ENCODE data around the gene CACNA1B.
"Not testable (repeated sequence)": the region's sequence is repeated elsewhere in the genome, so short reads cannot be mapped to it uniquely, and the experiment has no call there.

CACNA1B gene

GRCh38 chr9:137890768-137891587 lies 13.4 kb downstream of the CACNA1B start:
- not testable (repeated sequence) for DNase-seq

DNA sequence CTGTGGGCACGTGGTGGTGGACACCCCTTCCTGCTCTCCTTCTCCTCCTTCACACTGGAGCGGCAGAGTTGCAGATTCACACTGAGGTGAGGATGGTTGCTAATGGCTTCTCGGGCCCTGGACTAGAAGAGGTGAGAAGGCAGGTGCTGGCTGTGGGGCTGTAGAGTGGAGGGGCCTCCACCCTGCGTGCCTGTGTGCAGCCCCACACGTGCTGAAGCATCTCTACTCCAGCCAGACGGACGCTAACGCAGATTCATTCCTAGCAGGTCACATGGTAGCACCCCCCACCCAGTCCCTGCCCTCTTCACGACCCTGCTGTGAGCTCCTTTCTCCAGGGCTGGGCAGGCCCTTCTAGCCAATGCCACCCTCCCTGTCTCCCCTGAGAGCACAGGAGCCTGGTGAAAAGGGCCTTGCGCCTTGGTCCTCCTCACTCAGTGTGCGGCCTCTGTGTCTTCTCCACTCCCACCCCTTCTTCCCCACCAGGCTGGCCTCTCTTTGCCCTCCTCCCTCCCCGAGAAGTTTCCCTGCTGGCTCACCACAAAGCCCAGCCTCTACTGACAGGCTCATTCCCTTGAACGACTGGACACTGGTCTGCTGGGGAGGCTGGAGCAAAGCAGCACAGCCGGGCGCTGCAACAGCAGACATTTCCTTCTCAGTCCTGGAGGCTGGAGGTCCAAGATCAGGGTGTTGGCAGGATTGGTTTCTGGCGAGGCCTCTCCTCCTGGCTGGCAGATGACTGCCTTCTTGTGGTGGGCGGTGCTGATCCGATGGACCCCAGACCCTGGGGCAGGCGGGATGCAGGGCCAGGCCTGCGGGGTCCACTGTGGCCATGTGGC lies 14.2 kb downstream of the CACNA1B start:
- no peak for DNase-seq

DNA sequence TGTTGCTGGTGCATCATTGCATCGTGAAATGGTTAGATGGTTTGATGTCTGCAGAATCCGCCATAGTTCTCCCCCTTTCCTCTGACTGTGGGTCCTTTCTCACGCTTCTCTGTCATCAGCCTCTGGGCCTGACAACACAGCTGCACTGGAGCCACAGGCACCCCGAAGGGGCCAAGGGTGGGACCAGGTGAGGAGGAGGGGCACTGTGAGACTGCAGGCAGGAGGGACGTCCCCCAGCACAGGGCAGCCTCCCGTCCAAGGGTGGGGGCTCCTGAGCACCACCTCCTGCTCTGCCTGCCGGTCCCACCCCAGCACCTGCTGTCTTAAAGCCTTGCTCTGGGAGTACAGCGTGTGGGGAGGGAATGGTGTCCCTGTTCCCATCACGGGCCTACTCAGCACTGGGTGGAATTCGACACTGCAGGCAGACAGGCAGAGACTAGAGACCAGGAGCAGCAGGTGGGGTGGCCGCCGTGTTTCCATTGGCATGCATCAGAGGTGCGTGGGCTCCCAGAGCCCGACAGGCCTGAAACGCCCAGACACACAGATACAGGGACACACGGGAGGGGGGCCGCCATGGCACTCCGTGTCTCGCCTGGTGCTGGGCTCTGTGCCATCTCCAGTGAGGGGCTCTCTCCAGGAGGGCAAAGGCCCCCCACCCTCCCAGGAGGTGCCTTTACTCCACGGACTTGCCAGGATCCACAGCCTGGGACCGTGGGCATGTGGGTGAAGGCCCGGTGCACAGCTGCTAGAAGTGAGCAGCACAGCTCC lies 15.0 kb downstream of the CACNA1B start:
- no peak for DNase-seq

DNA sequence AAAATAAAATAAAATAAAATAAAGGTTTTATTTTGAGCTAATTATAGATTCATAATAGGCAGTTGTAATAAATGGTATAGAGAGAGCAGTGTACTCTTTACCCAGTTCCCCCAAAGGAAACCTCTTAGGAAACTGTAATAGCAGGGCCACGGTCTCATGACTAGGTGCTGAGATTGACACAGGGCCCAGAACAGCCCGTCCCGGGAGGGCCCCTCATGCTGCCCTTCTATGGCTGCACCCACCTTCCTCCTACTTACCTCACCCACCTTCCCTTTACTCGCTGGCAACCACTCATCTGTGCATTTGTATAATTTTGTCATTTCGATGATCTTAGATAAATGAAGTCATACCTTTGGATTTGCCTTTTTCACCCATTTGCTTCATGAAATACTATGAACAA lies 16.1 kb downstream of the CACNA1B start:
- DNase-seq: no peak

DNA sequence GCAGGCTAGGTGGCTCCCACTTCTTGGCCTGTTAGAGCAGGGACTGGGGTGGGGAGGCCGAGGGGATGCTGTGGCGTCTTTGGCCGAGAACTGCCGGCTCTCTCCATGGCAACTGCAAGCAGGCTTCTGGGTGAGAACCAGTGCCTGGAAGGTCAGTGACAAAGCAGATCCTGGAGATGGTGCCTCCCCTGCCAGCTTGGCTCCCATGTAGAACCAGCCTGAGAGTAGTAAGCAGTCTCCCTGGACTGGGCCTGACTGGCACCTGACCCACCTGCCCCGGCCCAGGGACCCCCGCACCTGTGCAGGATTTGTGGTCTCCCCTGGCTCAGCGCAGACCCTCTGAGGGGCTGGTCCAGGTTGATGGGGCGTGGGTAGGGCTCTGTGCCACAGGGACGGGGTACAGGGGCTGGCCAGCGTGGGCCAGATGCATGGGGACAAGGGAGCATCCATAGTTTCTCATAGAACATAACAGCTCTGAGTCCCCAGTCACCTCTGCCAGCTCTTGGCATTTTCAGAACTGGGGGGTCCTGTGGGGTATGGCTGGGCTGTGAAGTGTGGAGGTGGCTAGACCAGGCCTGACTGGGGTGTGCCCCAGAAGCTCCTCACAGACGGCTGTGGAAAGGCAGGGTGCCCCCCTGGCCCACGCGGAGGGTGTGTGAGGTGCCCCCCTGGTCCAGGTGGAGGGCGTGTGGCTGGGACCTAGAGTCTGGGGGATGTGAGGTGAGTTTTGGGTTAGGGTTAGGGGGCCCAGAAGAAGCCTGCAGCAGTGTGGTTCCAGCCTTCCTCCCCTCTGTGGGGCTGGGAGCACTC lies 22.2 kb downstream of the CACNA1B start:
- DNase-seq: no peak

DNA sequence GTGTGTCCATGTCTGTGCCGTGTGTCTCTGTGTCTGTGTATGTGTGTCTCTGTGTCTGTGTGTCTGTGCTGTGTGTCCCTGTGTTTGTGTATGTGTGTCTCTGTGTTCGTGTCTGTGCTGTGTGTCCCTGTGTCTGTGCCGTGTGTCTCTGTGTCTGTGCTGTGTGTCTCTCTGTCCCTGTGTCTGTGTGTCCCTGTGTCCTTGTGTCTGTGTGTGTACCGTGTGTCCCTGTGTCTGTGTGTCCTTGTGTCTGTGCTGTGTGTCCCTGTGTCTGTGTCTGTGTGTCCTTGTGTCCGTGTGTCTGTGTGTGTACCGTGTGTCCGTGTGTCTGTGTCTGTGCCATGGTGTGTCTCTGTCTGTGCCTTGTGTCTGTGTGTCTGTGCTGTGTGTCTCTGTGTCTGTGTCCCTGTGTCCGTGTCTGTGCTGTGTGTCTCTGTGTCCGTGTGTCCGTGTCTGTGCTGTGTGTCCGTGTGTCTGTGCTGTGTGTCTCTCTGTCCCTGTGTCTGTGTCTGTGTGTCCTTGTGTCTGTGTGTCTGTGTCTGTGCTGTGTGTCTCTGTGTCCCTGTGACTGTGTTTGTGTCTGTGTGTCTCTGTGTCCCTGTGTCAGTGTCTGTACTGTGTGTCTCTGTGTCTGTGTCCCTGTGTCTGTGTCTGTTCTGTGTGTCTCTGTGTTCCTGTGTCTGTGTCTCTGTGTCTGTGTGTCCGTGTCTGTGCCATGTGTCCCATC lies 23.2 kb downstream of the CACNA1B start:
- DNase-seq: no peak

- DNase-seq: no peak
Observed at GRCh38 chr9:137902646-137903045, 25.1 kb downstream of the CACNA1B start.

DNA sequence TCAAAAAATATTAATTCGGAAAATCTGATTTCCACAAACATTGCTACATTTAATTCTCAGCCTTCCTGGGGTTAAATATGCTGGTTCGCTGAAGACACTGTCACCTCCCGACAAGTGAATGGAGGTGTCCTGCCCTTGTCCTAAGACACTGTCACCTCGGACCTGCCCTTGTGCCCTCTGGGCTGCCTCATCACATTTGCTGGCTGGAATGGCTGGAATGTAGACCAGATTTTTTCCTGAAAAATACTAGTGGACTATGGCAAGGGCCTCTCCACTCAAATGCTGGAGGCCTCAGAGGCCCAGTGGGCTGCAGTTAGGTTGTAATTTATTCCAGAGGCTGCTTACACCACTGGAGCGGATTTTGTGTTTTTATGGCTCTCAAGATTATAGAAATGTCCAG lies 28.2 kb downstream of the CACNA1B start:
- DNase-seq: no peak

GRCh38 chr9:137907776-137908175 lies 30.2 kb downstream of the CACNA1B start:
- no peak for DNase-seq

DNA sequence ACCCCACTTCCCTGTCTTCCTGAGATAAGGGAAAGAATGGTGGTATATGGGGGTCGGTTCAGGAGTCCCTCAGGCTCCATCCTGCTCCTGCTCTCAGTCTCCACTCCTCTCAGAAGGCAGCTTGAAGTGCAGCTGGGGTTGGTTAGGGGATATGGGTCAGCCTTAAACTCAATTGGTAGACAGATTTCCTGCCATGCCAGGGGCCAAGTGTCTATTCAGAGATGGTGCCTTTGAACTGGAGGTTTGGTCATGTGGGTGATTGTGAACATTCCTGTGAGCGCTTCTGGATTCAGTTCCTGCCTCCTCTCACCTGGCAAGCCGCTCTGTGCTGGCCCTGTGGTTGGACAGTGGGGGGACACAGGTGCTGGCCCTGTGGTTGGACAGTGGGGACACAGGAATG lies 35.1 kb downstream of the CACNA1B start:
- no peak for DNase-seq

GRCh38 chr9:137913132-137913531 lies 35.5 kb downstream of the CACNA1B start:
- no peak for DNase-seq

GRCh38 chr9:137913771-137914767 lies 36.5 kb downstream of the CACNA1B start:
- no peak for DNase-seq

DNA sequence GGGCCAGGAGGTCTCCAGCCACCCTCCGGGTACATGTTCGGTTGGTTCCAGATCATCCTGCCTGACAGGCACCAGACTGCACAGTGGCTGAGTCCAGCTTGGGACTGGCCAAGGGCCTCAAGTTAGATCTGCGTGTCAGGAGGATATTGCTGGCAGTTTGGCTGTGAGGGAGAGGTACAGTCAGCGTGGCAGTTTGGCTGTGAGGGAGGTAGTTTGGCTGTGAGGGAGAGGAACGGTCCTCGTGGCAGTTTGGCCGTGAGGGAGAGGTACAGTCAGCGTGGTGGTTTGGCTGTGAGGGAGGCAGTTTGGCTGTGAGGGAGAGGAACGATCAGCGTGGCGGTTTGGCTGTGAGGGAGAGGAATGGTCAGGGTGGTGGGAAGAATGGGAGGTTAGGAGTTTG lies 39.0 kb downstream of the CACNA1B start:
- DNase-seq: no peak

- no peak for DNase-seq
Observed at GRCh38 chr9:137917116-137917515, 39.5 kb downstream of the CACNA1B start.

DNA sequence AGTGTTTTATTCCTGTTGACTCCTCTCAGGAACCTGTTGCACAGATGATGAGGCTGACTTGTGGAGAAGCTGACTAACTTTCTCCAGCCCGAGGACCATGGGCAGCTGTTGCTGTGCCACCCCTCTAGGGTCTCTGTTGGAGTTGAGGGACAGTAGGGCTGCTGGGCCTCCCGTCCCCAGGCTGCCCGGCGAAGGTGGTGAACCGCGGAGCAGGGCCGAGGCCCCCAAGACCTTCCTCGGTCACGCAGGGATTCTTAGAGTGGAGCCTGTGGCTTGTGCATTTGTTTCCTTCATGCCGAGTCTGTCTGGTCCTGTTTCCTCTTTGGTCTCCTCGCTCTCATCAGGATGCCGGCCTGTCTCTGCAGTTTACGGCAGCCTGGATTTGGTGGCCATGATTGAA lies 40.2 kb downstream of the CACNA1B start:
- no peak for DNase-seq

DNA sequence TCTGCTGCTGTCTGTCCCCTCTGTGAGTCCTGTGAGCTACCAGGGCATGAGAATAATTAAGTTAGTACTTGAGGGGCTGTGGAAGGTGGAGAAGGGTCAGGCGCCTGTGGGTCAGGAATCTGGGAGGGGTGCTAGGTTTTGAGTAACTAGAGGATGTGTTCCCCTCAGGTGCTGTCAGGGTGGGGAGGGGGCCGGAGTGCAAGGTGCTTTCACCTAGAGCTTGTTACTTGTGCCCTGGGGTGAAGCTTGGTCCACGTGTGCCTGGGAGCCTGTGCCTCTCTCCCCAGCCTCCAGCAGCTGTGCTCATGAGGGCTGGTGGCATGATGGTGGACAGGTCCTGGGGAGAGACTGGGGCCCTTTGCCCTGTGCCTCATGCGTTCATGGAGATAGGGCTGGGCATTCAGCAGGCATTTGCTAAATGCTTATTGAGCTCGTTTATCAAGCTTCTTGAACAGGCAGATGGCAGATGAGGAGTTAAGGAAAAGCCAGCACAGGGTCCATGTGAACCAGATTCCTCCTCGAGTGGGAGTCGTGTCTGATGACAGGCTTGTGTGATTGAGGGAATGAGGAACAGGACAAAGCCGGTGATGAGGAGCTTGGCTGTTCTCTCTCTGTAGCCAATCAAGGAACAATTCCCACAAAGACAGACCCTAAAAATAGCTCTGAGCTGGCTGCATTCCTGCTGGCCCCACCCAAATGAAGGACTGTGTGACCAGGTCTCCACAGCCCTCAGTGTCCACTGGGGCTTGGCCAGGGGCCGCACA lies 40.9 kb downstream of the CACNA1B start:
- no peak for DNase-seq

GRCh38 chr9:137919095-137919465 lies 41.5 kb downstream of the CACNA1B start:
- DNase-seq: no peak

DNA sequence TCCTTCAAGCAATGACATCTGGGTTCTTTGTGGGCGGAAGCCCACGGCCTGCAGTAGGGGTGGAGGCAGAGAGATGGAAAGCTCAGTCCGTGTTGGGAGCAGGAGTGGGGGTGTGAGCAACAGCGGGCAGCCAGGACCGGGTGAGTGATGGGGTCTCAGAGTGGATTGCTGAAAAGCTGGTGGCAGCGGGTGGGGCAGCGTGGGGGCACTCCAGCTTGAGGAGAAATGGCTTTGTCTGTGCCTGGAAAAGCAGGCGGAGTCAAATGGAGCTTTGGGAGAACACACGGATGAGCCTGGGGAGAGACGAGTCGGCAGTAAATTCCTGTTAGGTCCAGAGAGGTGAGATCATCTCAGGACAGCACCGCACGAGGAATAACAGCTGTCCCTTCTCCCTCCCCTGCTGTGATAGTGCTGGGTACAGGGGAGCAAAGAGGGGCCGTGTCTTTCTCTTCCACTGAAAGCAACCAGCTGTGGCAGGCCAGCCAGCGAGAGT lies 42.1 kb downstream of the CACNA1B start:
- no peak for DNase-seq

DNA sequence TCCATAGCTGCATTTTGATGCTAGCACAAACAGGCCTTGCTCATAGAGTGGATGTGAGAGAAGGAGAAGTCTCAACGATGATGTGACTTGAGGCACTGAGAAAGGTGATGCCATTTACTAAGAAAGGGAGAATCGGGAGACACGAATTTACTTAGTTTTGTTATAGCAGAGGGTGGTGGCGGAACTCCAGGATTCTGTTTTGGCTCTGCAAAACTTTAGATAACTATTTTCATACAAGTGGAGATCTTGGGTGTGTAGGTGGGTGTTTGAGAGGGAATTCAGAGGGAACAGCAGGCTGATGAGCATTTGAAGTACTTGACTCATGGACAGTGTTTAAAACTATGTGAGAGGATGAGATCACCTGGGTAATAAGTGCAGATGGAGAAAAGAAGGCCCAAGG lies 43.2 kb downstream of the CACNA1B start:
- DNase-seq: no peak

- DNase-seq: no peak
Observed at GRCh38 chr9:137924169-137924568, 46.6 kb downstream of the CACNA1B start.
